MM.1S (cell line): ENCODE data around the gene ARHGAP31.

Experiments used
- CTCF ChIP-seq: fragments of 300-600 bp; sonication (generic); IDR thresholded peaks from 2 replicates; pipeline ENCODE4 v1.5.1; 2016; ENCODE audit warnings: antibody characterized with exemption, low read length, mixed read lengths
- EZH2 ChIP-seq: fragments of 300-600 bp; sonication (generic); optimal IDR thresholded peaks from 2 replicates; pipeline ENCODE3; 2017; ENCODE audit warnings: low read depth, mild to moderate bottlenecking, antibody characterized with exemption, low read length, mixed read lengths

DNA sequence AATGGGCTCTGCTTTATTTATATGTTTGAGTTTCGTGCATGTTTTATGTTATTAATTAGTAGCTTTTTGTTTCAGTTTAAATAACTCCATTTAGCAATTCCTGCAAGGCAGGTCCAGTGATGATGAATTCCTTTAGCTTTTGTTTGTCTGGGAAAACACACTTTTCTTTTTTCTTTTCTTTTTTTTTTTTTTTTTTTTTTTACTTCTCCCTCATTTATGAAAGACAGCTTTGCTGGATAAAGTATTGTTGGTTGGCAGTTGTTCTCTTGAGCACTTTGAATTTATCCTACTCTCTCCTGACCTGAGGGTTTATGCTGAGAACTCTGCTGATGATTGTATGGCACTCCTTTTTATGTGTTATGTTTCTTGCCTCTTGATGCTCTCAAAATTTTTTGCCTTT lies 133.5 kb downstream of the ARHGAP31 start:
- TF ChIP-seq CTCF = no peak
- no peak for TF ChIP-seq EZH2
